A172 (cell line): ENCODE results near the gene KIAA0586. TPM values are rescaled to one million over a fixed set of nuclear protein-coding genes. Genes with fewer than 3 reads are reported as not detected.

ENCODE experiments used
- DNase-seq: peaks from one replicate; pipeline ENCODE4 v3.0.0-alpha.2; 2015; ENCODE audit warnings: low spot score
- total RNA-seq: library from RNA; depleted of rRNA; stranded (reverse); fragments of >200 nt; shearing (Covaris generic); gene quantifications from 2 replicates; pipeline ENCODE4 v1.2.3, GENCODE V29; 2014; rRNA removed

KIAA0586 gene
- total RNA-seq, 1 experiment from 2014 or later: 18.6 TPM

DNA sequence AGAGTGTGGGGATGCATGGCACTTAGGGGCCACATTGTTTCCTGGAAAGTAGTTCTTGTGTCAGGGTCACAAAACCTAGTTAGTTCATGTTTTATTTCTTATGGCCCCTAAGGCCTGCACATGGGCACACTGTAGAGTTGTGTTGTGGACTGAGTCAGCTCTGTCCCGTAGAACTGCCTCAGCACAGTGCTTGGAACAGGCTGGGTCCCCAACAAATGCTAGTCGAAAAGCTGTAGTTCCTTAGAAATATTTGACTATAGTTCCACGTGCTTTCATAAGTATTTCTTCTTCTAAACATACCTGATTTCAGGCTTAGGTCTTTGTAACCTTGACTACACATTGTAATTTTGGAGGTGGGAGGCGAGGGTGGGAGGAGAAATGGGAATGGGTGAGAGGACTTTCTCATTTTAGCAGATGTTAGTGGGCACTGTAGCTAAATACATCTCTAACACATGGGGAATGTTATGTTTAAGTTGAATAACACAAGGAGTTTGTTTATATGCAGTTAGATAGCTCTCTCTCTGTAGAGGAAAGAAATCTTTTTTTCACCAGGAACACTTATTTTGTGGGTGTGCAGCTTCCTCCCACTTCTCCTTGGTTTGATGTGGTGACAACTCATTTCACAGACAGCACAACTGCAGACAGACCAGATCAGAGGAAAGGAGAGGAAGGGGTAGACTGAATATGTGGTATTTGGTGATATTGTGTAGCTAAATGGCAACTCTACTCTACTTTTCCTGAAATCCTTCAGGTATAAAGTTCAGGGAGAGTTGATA, 170.7 kb downstream of the KIAA0586 start:
- no peak for DNase-seq

DNA sequence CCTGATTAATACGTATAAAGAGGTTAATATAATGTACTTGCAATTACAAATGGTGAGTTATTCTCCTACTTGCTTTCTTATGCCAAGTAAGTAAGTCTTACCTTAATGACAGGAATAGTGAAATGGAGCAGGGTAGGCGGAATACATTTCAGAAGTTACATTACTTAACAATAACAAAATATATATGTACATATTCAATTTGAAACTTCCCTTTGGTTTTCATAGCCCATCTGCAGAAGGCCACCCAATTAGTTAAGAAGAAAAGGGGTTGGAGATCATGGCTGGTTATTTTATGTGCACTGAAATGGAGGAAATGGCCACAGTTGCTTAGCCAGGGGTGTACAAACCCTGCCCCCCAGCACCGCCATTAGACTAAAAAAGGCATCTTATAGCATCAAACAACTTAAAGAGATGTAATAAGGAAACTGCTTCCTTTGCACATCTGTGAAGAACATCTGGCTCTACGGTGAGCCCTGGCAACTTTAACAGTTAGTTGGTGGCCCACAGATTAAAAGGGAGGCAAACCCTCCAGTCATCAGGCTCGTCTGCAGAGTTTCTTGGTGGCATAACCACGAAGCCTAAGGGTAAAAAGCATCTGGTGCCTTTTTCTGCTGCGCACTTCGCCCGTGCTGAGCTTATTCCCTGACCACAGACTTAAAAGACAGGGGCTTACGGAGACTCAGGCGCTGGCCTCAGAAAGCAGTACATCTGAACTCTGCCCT, 171.4 kb downstream of the KIAA0586 start:
- no peak for DNase-seq

DNA sequence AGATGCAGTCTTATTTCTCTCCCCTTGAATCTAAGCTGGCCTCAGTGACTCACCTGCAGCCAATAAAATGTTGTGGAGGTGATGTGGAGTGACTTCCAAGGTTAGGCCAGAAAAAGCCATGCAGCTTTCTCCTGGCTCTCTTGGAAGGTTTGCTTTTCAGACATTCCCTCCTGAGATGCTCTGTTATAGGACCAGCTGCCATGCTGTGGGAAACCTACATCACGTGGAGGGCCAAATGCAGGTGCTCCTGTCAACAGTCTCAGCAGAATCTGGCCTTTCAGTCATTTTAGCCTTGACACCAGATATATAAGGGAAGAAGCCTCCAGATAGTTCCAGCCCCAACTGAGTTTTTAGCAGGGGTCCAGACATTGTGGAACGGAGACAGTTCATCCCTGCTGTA, 172.2 kb downstream of the KIAA0586 start:
- no peak for DNase-seq

Other genes with a start within 250 kb of the KIAA0586 start
- 78.3 and 81.8 TPM in 2 replicates for gene ACTR10, start 227.6 kb upstream of the KIAA0586 start, total RNA-seq
- gene PSMA3, start 182.9 kb upstream of the KIAA0586 start, total RNA-seq: 163 and 205 TPM in 2 replicates
- gene ARID4A, start 129.2 kb upstream of the KIAA0586 start, total RNA-seq: 4.2 and 4.6 TPM in 2 replicates
- gene TOMM20L, start 31.8 kb upstream of the KIAA0586 start, total RNA-seq: not detected in 2 replicates
- 35.1 and 52.2 TPM in 2 replicates for gene TIMM9, start 188 bp upstream of the KIAA0586 start, total RNA-seq
- gene DACT1, start 210.2 kb downstream of the KIAA0586 start, total RNA-seq: 0.77 and 1.7 TPM in 2 replicates